HL-60 (cell line): Measurements from ENCODE around the gene CMIP.

ENCODE experiments used
- DNase-seq, 2 experiments: peaks; one replicate each; pipeline ENCODE4 v3.0.0-alpha.2; 2010 to 2020; ENCODE audit warnings: low read depth in 1 of 2, low spot score in 1 of 2
- H3K27ac ChIP-seq: fragments of 250-450 bp; sonication (Bioruptor Pico); replicated peaks from 2 replicates; pipeline ENCODE4 v1.5.1; 2020; ENCODE audit warnings: mild to moderate bottlenecking, moderate library complexity
- H3K27me3 ChIP-seq: fragments of 250-450 bp; sonication (Bioruptor Pico); 2 replicates; pipeline ENCODE4 v1.5.1; 2021; ENCODE audit warnings: mild to moderate bottlenecking, moderate library complexity; ENCODE audit not compliant: insufficient read depth, poor library complexity, severe bottlenecking
- H3K4me3 ChIP-seq: replicated peaks from 2 replicates; pipeline ENCODE4 v1.5.1; 2011; ENCODE audit warnings: mild to moderate bottlenecking, control low read depth, low read length; ENCODE audit not compliant: insufficient read depth
- GABPA ChIP-seq: IDR thresholded peaks from 2 replicates; pipeline ENCODE4 v1.6.1; 2012; ENCODE audit warnings: low read depth
- POLR2AphosphoS5 ChIP-seq: IDR thresholded peaks from 2 replicates; pipeline ENCODE4 v1.6.1; 2012; ENCODE audit warnings: low read depth
- SPI1 ChIP-seq: IDR thresholded peaks from 2 replicates; pipeline ENCODE4 v1.6.1; 2012; ENCODE audit warnings: low read depth, mild to moderate bottlenecking, borderline replicate concordance
- TF ChIP-seq, protein P1 (sequence below): IDR thresholded peaks from 2 replicates; pipeline ENCODE4 v1.6.1; 2012; ENCODE audit warnings: low read depth; ENCODE audit not compliant: insufficient replicate concordance
- TF ChIP-seq, protein P2 (sequence below): IDR thresholded peaks from one replicate; pipeline ENCODE4 v1.5.1; 2011; ENCODE audit warnings: low read length, control low read depth, inconsistent platforms; ENCODE audit not compliant: insufficient read depth

The CMIP gene

DNA sequence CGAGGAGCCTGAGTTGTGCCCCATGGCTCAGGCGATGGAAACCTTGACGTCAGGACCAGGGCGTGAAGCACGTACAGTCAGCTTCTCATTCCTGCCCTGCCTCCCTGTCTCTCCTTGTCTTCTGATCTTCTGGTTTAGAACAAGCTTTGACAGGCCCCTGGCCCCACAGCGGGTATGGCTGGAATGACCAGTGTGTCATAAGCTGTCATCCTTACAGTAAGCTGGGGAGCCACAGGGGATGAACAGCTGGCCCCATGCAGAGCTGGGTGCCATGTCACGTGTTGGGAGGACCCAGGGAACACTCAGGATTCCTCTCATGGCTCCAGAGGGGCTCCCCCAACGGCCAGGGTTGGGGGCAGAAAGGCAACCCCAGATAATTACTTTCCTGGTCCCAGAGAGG, 176.9 kb downstream of the CMIP start:
- H3K27me3 ChIP-seq = no peaks in the 10 kb centered on the region
- no peak overlapping the region for H3K4me3 ChIP-seq
- DNase-seq = no peak
- H3K27ac ChIP-seq = no peak overlapping the region
- TF ChIP-seq SPI1 (no peak), GABPA (no peak)
- TF ChIP-seq, protein P1, sequence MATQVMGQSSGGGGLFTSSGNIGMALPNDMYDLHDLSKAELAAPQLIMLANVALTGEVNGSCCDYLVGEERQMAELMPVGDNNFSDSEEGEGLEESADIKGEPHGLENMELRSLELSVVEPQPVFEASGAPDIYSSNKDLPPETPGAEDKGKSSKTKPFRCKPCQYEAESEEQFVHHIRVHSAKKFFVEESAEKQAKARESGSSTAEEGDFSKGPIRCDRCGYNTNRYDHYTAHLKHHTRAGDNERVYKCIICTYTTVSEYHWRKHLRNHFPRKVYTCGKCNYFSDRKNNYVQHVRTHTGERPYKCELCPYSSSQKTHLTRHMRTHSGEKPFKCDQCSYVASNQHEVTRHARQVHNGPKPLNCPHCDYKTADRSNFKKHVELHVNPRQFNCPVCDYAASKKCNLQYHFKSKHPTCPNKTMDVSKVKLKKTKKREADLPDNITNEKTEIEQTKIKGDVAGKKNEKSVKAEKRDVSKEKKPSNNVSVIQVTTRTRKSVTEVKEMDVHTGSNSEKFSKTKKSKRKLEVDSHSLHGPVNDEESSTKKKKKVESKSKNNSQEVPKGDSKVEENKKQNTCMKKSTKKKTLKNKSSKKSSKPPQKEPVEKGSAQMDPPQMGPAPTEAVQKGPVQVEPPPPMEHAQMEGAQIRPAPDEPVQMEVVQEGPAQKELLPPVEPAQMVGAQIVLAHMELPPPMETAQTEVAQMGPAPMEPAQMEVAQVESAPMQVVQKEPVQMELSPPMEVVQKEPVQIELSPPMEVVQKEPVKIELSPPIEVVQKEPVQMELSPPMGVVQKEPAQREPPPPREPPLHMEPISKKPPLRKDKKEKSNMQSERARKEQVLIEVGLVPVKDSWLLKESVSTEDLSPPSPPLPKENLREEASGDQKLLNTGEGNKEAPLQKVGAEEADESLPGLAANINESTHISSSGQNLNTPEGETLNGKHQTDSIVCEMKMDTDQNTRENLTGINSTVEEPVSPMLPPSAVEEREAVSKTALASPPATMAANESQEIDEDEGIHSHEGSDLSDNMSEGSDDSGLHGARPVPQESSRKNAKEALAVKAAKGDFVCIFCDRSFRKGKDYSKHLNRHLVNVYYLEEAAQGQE = no peak

DNA sequence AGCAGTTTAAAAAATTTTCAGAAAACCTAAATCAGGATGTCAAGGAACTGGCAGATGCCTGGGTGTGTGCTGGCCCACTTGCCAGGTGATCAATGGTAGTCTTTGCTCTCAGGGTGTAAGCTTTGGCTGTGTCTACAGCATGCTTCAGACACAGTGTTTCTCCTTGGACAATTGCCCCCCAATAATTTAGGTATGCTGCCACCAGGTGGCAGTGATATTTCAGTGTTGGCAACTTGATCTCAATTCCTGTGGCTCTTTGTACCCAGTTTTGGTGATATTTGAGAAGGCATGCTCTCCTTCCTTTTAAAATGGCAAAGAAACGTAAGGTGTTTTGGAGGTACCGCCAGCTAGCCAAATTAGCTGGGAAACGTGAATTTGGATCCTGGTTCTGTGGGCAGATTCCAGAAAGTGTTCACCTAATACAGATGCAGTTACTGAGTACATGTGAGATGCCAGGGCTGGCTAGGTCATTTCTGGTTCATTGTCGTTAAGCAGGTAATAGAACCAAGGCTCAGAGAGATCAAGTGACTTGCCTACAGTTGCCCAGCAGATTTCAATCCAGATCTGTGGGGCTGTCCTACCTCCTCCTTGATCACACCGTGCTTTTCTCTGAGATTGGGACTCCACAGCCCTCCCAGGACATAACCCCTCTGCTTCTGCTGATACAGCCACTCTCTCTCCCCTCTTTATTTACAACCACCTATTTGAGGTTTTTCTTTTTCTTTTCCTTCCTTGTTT, 178.9 kb downstream of the CMIP start:
- TF ChIP-seq GABPA = no peak
- TF ChIP-seq POLR2AphosphoS5 = no peak
- TF ChIP-seq, protein P1 = no peak
- no peak for TF ChIP-seq SPI1
- TF ChIP-seq, protein P2, sequence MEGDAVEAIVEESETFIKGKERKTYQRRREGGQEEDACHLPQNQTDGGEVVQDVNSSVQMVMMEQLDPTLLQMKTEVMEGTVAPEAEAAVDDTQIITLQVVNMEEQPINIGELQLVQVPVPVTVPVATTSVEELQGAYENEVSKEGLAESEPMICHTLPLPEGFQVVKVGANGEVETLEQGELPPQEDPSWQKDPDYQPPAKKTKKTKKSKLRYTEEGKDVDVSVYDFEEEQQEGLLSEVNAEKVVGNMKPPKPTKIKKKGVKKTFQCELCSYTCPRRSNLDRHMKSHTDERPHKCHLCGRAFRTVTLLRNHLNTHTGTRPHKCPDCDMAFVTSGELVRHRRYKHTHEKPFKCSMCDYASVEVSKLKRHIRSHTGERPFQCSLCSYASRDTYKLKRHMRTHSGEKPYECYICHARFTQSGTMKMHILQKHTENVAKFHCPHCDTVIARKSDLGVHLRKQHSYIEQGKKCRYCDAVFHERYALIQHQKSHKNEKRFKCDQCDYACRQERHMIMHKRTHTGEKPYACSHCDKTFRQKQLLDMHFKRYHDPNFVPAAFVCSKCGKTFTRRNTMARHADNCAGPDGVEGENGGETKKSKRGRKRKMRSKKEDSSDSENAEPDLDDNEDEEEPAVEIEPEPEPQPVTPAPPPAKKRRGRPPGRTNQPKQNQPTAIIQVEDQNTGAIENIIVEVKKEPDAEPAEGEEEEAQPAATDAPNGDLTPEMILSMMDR = no peak
- Histone ChIP-seq H3K4me3 (no peak overlapping the region), H3K27ac (no peak overlapping the region), H3K27me3 (no peaks in the 10 kb centered on the region)
- peak in 1 of 2 experiments; percentile 28 for DNase-seq

DNA sequence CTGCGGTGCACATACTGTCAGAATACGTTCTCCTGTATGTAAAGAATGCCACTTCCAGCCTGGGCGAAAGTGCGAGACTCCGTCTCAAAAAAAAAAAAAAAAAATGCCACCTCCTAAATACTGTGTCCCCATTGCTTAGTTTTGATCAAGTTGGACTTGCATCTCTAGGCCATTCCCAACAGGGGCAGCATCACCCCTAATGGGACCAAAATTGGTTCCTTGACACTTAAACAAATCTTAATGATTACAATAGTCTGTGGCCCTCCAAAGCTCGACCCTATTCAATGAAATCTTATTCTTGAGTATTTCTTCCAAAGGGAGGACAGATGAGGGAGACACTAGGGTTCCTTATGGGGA, 179.8 kb downstream of the CMIP start:
- no peak for TF ChIP-seq POLR2AphosphoS5
- TF ChIP-seq, protein P1 = no peak
- no peak for TF ChIP-seq SPI1
- no peak for TF ChIP-seq GABPA
- TF ChIP-seq, protein P2 = no peak
- DNase-seq = no peak
- no peak overlapping the region for H3K4me3 ChIP-seq
- no peaks in the 10 kb centered on the region for H3K27me3 ChIP-seq
- no peak overlapping the region for H3K27ac ChIP-seq
